WTC11 (cell line): ENCODE measurements around the gene SERPINB8. TPM values are rescaled to one million over a fixed set of nuclear protein-coding genes. Genes with fewer than 3 reads are reported as not detected.

ENCODE experiments used
- ATAC-seq: fragments of 200-7000 bp; cut with Tn5 transposase; 2 replicates; pipeline ENCODE4 v1.10.0; 2021; ENCODE audit warnings: mild to moderate bottlenecking, moderate library complexity
- CTCF ChIA-PET: fragments of 300-600 bp; sonication (Branson Sonifier 250); formaldehyde crosslinking; loops from one replicate; lab custom pipeline; 2021; ENCODE audit warnings: antibody characterized with exemption; lab: Charles Lee
- POLR2A ChIA-PET: fragments of 350-600 bp; sonication (Branson Sonifier 250); formaldehyde crosslinking; loops from one replicate; lab custom pipeline; 2021; ENCODE audit warnings: antibody characterized with exemption; lab: Charles Lee
- DNase-seq: peaks from one replicate; pipeline ENCODE4 v3.0.0; 2021; ENCODE audit warnings: low spot score
- H3K27ac Mint-ChIP-seq: 2 replicates; pipeline ENCODE4 v1.8.0; 2021; ENCODE audit warnings: mixed read lengths
- H3K27me3 Mint-ChIP-seq: 2 replicates; pipeline ENCODE4 v1.8.0; 2021; ENCODE audit warnings: low read depth, mild to moderate bottlenecking, moderate library complexity, mixed read lengths
- H3K36me3 Mint-ChIP-seq: 2 replicates; pipeline ENCODE4 v1.8.0; 2021; ENCODE audit warnings: mixed read lengths
- H3K4me1 Mint-ChIP-seq: 2 replicates; pipeline ENCODE4 v1.8.0; 2022; ENCODE audit warnings: mixed read lengths
- H3K4me3 Mint-ChIP-seq: 2 replicates; pipeline ENCODE4 v1.8.0; 2021; ENCODE audit warnings: mild to moderate bottlenecking, moderate library complexity, mixed read lengths
- H3K9me3 Mint-ChIP-seq: 2 replicates; pipeline ENCODE4 v1.8.0; 2021; ENCODE audit warnings: mixed read lengths
- AR ChIP-seq: fragments of 250-450 bp; sonication (Bioruptor Pico); IDR thresholded peaks from 2 replicates; pipeline ENCODE4 v1.9.0; 2021; ENCODE audit warnings: mild to moderate bottlenecking
- ARID4B ChIP-seq: sonication (generic); formaldehyde crosslinking; IDR thresholded peaks from 2 replicates; pipeline ENCODE4 v1.8.0; 2023; ENCODE audit warnings: missing genetic modification reagents, mild to moderate bottlenecking, borderline replicate concordance
- ATF1 ChIP-seq: sonication (generic); formaldehyde crosslinking; IDR thresholded peaks from 2 replicates; pipeline ENCODE4 v1.8.1; 2023; ENCODE audit warnings: mild to moderate bottlenecking, moderate library complexity, missing genetic modification reagents
- FOXP4 ChIP-seq: sonication (generic); formaldehyde crosslinking; IDR thresholded peaks from 2 replicates; pipeline ENCODE4 v1.8.0; 2022; ENCODE audit warnings: mild to moderate bottlenecking, missing genetic modification reagents
- GTF2I ChIP-seq: fragments of 250-450 bp; sonication (Bioruptor Pico); conservative IDR thresholded peaks from 2 replicates; pipeline ENCODE4 v1.4.0; 2021; ENCODE audit warnings: mild to moderate bottlenecking
- IRF2 ChIP-seq: sonication (generic); formaldehyde crosslinking; IDR thresholded peaks from 2 replicates; pipeline ENCODE4 v1.8.0; 2022; ENCODE audit warnings: low read depth, missing genetic modification reagents, borderline replicate concordance
- JAZF1 ChIP-seq: fragments of 250-450 bp; sonication (Bioruptor Pico); IDR thresholded peaks from 2 replicates; pipeline ENCODE4 v1.9.0; 2021; ENCODE audit warnings: moderate library complexity, mild to moderate bottlenecking, inconsistent platforms
- RORB ChIP-seq: fragments of 250-450 bp; sonication (Bioruptor Pico); IDR thresholded peaks from 2 replicates; pipeline ENCODE4 v1.9.0; 2021; ENCODE audit warnings: mild to moderate bottlenecking
- TEAD4 ChIP-seq: sonication (generic); formaldehyde crosslinking; IDR thresholded peaks from 2 replicates; pipeline ENCODE4 v1.8.0; 2022; ENCODE audit warnings: mild to moderate bottlenecking, missing genetic modification reagents
- ZMAT4 ChIP-seq: fragments of 250-450 bp; sonication (Bioruptor Pico); IDR thresholded peaks from 2 replicates; pipeline ENCODE4 v1.9.0; 2021; ENCODE audit warnings: mild to moderate bottlenecking
- ZNF121 ChIP-seq: sonication (generic); formaldehyde crosslinking; IDR thresholded peaks from 2 replicates; pipeline ENCODE4 v1.8.0; 2023; ENCODE audit warnings: missing genetic modification reagents
- ZNF232 ChIP-seq: sonication (generic); formaldehyde crosslinking; IDR thresholded peaks from 2 replicates; pipeline ENCODE4 v1.8.0; 2022; ENCODE audit warnings: mild to moderate bottlenecking, missing genetic modification reagents
- ZNF263 ChIP-seq: sonication (generic); formaldehyde crosslinking; IDR thresholded peaks from 2 replicates; pipeline ENCODE4 v1.8.1; 2022; ENCODE audit warnings: low read depth, mild to moderate bottlenecking, moderate library complexity, missing genetic modification reagents
- ZNF281 ChIP-seq: sonication (generic); formaldehyde crosslinking; IDR thresholded peaks from 2 replicates; pipeline ENCODE4 v1.8.0; 2023; ENCODE audit warnings: mild to moderate bottlenecking, missing genetic modification reagents
- ZNF317 ChIP-seq: sonication (generic); formaldehyde crosslinking; IDR thresholded peaks from 2 replicates; pipeline ENCODE4 v1.8.1; 2023; ENCODE audit warnings: low read depth, mild to moderate bottlenecking, moderate library complexity, missing genetic modification reagents, borderline replicate concordance
- ZNF416 ChIP-seq: fragments of 250-450 bp; sonication (Bioruptor Pico); IDR thresholded peaks from 2 replicates; pipeline ENCODE4 v1.9.0; 2021; ENCODE audit warnings: mild to moderate bottlenecking, inconsistent platforms
- ZNF425 ChIP-seq: fragments of 250-450 bp; sonication (Bioruptor Pico); conservative IDR thresholded peaks from 2 replicates; pipeline ENCODE4 v1.9.0; 2021; ENCODE audit warnings: mild to moderate bottlenecking
- ZNF671 ChIP-seq: fragments of 250-450 bp; sonication (Bioruptor Pico); IDR thresholded peaks from 2 replicates; pipeline ENCODE4 v1.8.0; 2021; ENCODE audit warnings: mild to moderate bottlenecking
- total RNA-seq: library from RNA; stranded (reverse); gene quantifications from 3 replicates; pipeline ENCODE4 v1.2.3, GENCODE V29; 2021

The SERPINB8 gene
- total RNA-seq, 1 experiment from 2014 or later, result 0.46 TPM

GRCh38 chr18:63947051-63947790, 22.7 kb upstream of the SERPINB8 start:
- H3K36me3 Mint-ChIP-seq, result no peaks in the 10 kb centered on the region; the same call in 1 of the 2 replicates
- TF ChIP-seq IRF2 (no peak), ZNF232 (CRISPR knock-in tag) (no peak), ZMAT4 (CRISPR knock-in tag) (no peak), TEAD4 (CRISPR knock-in tag) (no peak), ZNF263 (CRISPR knock-in tag) (no peak), RORB (CRISPR knock-in tag) (no peak), ZNF416 (CRISPR knock-in tag) (no peak), ZNF121 (CRISPR knock-in tag) (no peak), ARID4B (CRISPR knock-in tag) (no peak)
- peaks cover 27% of the 10 kb centered on the region for H3K27me3 Mint-ChIP-seq
- H3K9me3 Mint-ChIP-seq, result peaks cover 6% of the 10 kb centered on the region
- POLR2A ChIA-PET, result no interaction called here
- ATAC-seq, result no peak
- peaks cover 19% of the 10 kb centered on the region for H3K4me1 Mint-ChIP-seq
- DNase-seq, result no peak
- CTCF ChIA-PET, result no interaction called here
- H3K27ac Mint-ChIP-seq, result no peak overlapping the region
- H3K4me3 Mint-ChIP-seq, result no peak overlapping the region

- CTCF ChIA-PET, result interaction anchor here (1.2 to 2.0 kb wide), 3 partner anchors 13 to 45 kb away, joined by 5 to 11 read pairs (median 7); no protein-coding TSS in a partner anchor
- peak within 1 kb of the TSS; percentile 87 for H3K27ac Mint-ChIP-seq
- H3K36me3 Mint-ChIP-seq, result no peaks in the 10 kb centered on the region; the same call in 1 of the 2 replicates
- TF ChIP-seq ZNF281 (CRISPR knock-in tag) (no peak), ZNF416 (CRISPR knock-in tag) (no peak), GTF2I (CRISPR knock-in tag) (no peak), FOXP4 (CRISPR knock-in tag) (no peak), ZNF425 (CRISPR knock-in tag) (no peak), TEAD4 (CRISPR knock-in tag) (no peak), ATF1 (no peak), ZNF317 (CRISPR knock-in tag) (no peak), ZNF671 (no peak), JAZF1 (CRISPR knock-in tag) (no peak), AR (CRISPR knock-in tag) (no peak)
Observed at GRCh38 chr18:63949068-63949737, 20.7 kb upstream of the SERPINB8 start, which contains the start of gene HMSD. TSS of gene HMSD (plus strand) at chr18:63949301. CDS start at chr18:63953456, 4,155 bp downstream.

More at GRCh38 chr18:63949068-63949737, 20.7 kb upstream of the SERPINB8 start, which contains the start of gene HMSD:
- Mint-ChIP-seq H3K4me3 (peak within 1 kb of the TSS; percentile 82), H3K4me1 (peaks cover 19% of the 10 kb centered on the region), H3K27me3 (peaks cover 21% of the 10 kb centered on the region), H3K9me3 (peaks cover 6% of the 10 kb centered on the region)
- peak; percentile 99 for ATAC-seq
- peak; percentile 84 for DNase-seq
- POLR2A ChIA-PET, result interaction anchor here (0.7 to 1.0 kb wide), 2 partner anchors 12 to 13 kb away, joined by 3 read pairs; no protein-coding TSS in a partner anchor
